ENCODE data around the gene KAT5.
"Not testable (repeated sequence)": the region's sequence is repeated elsewhere in the genome, so short reads cannot be mapped to it uniquely, and the experiment has no call there.

Gene KAT5

GRCh38 chr11:65710421-65710820 is 1.6 kb upstream of the KAT5 start:
- no peak for DNase-seq

DNA sequence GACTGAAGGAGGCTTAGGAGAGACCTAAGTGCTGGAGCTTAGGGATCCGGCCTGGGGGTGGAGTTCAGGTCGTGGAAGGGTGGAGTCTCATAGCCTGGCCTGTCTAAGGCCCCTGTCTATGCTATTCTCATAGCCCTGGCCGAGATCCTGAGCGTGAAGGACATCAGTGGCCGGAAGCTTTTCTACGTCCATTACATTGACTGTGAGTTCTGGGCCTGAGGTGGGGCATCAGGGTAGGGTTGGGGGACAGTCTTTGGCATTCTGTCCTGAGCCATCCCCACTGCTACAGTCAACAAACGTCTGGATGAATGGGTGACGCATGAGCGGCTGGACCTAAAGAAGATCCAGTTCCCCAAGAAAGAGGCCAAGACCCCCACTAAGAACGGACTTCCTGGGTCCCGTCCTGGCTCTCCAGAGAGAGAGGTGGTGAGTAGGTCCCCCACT is 603 bp downstream of the KAT5 start:
- no peak for DNase-seq

DNA sequence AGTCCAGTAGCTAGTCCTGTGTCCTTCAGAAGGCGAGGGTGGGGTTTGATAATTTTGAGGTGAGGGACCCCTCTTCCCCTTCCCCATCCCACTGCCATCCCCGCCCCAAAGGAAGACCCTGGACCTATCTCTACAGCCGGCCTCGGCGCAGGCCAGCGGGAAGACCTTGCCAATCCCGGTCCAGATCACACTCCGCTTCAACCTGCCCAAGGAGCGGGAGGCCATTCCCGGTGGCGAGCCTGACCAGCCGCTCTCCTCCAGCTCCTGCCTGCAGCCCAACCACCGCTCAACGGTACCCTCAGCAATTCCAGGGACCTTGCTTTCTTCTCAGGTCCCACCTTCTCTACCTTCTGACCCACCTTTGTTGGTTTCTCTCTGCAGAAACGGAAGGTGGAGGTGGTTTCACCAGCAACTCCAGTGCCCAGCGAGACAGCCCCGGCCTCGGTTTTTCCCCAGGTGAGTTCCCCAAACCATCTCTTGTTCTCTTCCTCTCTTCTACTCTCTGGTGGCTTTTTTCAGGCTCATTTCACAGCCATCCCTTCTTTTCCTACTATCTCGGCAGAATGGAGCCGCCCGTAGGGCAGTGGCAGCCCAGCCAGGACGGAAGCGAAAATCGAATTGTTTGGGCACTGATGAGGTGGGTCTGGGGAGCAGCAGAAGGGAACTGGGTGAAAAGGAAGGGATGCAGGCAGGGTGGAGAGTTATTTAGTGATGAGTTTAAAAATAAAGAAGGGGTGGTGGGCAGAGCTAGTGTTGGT is 1.3 kb downstream of the KAT5 start:
- DNase-seq, result no peak

- no peak for DNase-seq
These were observed 2.4 kb downstream of the KAT5 start for GRCh38 chr11:65714433-65714832.

DNA sequence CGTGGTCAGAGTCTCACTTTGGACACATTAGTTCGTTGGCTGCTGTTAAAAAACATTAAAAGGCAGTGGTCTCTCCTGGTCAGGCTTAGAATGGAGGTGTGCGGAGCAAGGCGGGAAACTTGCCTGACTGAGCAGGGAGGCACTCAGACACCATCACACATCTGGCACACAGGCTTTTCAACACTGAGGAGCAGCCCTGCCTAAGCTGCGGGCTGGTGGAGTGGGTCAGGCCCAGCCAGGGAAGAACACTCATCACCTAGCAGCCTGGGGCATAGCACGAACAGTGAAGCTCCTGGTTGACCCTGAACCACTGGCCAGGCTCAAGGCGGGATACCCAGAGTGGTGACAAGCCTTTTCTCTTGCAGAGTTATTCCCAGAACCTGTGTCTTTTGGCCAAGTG is 4.2 kb downstream of the KAT5 start:
- no peak for DNase-seq

DNA sequence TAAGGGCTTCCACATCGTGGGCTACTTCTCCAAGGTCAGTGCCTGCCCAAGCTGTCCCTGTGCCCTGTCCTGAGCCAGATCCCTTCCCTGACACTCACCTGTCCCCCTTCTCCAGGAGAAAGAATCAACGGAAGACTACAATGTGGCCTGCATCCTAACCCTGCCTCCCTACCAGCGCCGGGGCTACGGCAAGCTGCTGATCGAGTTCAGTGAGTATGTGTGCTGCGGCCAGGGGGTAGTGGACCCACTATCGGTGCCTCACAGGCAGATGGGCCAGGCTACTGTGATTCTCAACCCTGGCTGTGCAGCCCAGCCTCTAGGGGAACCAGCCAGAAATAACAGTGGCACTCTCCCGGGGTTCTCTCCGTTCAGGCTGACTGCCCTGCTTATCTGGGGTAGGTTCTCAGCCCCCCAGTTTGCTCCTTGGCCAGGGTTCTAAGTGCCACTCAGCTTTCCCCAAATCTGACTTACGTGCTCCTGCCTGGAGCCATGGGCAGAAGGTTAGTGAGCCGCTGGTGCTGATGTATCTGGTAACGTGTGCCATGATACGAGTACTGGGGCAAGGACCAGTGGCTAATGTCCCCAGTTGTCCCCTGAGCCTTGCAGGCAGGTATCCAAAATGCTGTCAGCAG is 4.8 kb downstream of the KAT5 start:
- DNase-seq, result no peak

- no peak for DNase-seq
These were observed 5.9 kb downstream of the KAT5 start for GRCh38 chr11:65717906-65718305.

- no peak for DNase-seq
These were observed 6.5 kb downstream of the KAT5 start for GRCh38 chr11:65718531-65718930.

- DNase-seq, result no peak
These were observed 7.0 kb downstream of the KAT5 start for GRCh38 chr11:65718964-65719492.

DNA sequence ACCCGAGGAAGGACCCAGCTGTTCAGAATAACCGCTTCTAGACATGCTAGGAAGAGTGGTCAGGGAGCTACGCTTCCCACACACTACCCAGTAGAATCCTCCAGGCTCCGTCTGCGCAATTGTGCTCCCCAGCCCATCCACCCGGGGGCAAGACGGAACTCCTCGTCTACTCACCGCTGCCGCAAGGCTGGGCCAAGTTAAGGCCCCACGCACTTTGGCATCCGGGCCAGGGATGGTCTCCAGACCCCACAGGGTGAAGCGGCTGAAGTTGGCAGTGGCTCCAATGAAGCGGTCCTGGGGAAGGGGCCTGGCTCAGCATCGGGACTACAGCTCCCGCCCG is 7.8 kb downstream of the KAT5 start:
- DNase-seq, result peak in 1 of 2 experiments; percentile 5

GRCh38 chr11:65720211-65720934 is 8.3 kb downstream of the KAT5 start, which contains the start of gene RNASEH2C:
TSS of gene RNASEH2C (minus strand) at chr11:65720798. CDS start at chr11:65720758, 40 bp downstream.
- peak; percentile 72 to 75 for DNase-seq

DNA sequence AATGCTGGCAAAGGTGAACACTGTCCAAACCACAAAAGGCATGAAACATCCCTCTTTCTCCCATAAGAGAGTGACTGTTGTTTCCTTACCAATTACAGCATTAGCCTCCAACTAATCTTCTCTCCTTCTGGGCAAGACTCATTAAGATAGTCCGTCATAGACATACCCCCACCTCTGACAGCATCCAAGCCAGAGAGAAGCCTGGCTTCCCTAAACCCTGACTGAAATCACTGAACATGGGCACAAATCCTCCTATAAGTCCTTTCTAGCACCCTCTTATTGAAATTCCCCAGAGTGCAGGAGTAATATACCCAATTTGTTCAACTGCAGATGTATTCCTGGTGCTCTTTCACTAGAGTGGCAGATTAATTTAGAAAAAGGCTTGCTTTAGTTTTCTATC is 10.2 kb downstream of the KAT5 start:
- no peak for DNase-seq

DNA sequence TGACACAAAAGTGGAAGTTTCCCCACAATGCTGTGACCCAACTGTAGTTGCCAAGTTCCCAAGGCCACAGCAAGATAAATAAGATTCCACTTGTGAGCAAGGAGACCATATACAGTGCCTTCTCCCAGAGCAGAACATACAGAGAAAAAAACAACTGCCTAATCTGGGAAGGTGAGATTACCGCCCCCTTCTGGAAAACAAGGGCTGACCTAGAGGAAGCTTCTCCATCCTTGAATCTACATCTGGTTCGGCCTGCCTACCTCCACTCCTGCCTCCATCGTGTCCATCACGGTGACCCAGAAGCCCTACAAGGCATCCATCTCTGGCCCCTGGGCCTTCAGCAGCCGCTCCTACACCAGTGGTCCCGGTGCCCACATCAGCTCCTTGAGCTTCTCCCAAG is 14.6 kb downstream of the KAT5 start:
- peak; percentile 16 to 32 for DNase-seq

DNA sequence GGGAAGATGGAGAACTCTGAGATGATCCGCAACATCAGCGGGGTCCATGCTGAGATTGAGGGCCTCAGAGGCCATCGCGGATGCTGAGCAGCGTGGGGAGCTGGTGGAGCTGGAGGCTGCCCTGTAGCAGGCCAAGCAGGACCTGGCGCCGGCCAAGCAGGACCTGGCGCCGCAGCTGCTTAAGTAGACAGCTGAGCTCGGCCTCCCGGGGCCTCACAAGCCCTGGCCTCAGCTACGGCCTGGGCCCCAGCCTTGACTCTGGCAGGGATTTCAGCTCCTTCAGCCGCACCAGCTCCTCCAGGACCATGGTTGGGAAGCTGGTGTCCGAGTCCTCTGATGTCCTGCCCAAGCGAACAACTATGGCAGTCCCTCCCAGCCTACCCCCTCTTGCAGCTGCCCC is 15.8 kb downstream of the KAT5 start:
- DNase-seq, result no peak

- DNase-seq, result no peak
These were observed 18.4 kb downstream of the KAT5 start for GRCh38 chr11:65730461-65730860.

DNA sequence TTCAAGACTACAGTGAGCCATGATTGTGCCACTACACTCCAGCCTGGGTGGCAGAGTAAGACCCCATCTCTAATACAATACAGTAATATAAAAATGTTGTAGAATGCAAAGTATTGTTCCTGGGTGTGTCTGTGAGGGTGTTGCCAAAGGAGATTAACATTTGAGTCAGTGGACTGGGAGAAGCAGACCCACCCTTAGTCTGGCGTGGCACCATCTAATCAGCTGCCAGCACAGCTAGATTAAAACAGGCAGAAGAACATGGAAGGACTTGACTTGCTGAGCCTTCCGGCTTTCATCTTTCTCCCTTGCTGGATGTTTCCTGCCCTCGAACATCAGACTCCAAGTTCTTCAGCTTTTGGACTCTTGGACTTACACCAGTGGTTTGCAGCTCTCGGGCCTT is 23.1 kb downstream of the KAT5 start:
- DNase-seq, result not testable (repeated sequence)

DNA sequence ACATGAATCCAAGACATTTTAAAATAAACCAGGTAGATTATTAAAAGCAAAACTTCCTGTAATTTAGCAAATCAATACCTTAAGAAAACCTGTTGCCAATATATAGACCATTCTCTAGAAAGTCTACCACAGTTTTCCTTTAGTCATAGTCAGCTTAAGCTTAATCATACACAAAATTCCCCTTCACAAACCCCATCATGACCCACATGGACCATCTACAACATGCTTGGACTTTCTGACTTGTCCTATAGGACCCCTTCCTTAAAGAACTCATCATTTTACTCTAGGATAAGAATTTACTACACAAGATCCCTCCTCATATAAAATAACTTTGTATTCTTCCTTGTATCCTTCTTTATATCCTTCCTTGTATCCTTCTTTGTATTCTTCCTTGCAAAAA is 24.8 kb downstream of the KAT5 start:
- DNase-seq, result no peak

DNA sequence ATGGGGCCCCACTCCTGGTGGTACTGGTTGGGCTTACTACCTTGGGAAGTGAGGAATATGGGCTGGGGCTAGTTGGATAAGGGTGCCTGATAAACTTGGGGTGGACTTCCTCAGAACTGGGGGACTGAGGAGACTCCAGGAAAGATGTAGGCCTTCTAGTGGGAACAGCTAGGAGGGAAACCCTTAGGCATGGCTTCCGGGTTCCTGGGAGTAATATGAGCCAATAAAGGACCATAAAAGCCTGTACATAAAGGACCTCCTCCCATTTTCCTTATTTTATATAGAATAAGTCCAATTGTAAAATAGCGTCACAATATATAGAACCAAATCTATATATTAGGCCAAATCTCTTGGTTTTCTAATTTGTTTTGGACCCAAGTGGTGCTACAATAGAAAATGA is 27.0 kb downstream of the KAT5 start:
- no peak for DNase-seq

GRCh38 chr11:65741185-65741584 is 29.1 kb downstream of the KAT5 start:
- no peak for DNase-seq

- no peak for DNase-seq
These were observed 30.3 kb downstream of the KAT5 start for GRCh38 chr11:65742353-65742752.

DNA sequence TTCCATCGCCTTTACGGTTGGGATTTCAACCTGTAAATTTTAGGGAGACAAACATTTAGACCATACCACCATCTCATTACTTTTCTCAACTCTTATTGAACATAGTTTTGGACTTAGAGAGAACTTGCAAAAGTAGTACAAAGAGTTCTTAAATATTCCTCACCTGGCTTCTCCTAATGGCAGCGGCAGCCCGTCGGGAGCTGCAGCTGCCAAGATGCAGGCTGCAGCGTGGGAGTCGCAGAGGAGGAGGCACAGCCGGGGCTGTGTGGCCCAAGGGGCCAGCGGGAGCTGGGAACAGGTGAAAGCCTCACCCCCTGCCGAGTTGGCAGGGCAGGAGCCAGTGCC is 31.6 kb downstream of the KAT5 start:
- no peak for DNase-seq

- peak; percentile 66 to 81 for DNase-seq
These were observed 32.1 kb downstream of the KAT5 start for GRCh38 chr11:65744026-65744698.

GRCh38 chr11:65744699-65745042 is 32.6 kb downstream of the KAT5 start:
- no peak for DNase-seq
